Panc1 (cell line): ENCODE data around the gene CACNA1C. TPM values are rescaled to one million over a fixed set of nuclear protein-coding genes. Genes with fewer than 3 reads are reported as not detected.

Source experiments
- ATAC-seq: fragments of 200-7000 bp; cut with Tn5 transposase; 2 replicates; pipeline ENCODE4 v1.9.1; 2020; ENCODE audit warnings: mild to moderate bottlenecking, moderate library complexity
- BruUV-seq: library from RNA; stranded (reverse); fragments of 400-500 nt; replicated peaks from 2 replicates; lab custom pipeline; 2021; lab: Mats Ljungman, UMichigan
- CTCF ChIA-PET: fragments of 300-600 bp; sonication (Branson Sonifier 250); formaldehyde crosslinking; loops from one replicate; lab custom pipeline; 2022; ENCODE audit warnings: antibody characterized with exemption; lab: Charles Lee
- POLR2A ChIA-PET: fragments of 300-600 bp; sonication (Branson Sonifier 250); formaldehyde crosslinking; loops from one replicate; lab custom pipeline; 2022; ENCODE audit warnings: antibody characterized with exemption; lab: Charles Lee
- DNase-seq: peaks from one replicate; pipeline ENCODE4 v3.0.0-alpha.2; 2010; ENCODE audit warnings: low read depth, low spot score
- H3K27ac ChIP-seq: 2 replicates; pipeline ENCODE4 v1.5.1; 2011; ENCODE audit warnings: mild to moderate bottlenecking, low read length, inconsistent platforms
- H3K27me3 ChIP-seq: fragments of 200-500 bp; sonication (Bioruptor generic); 2 replicates; pipeline ENCODE4 v1.6.0; 2014; ENCODE audit warnings: low read length, inconsistent platforms; ENCODE audit not compliant: control insufficient read depth, insufficient read depth
- H3K36me3 ChIP-seq: fragments of 200-500 bp; sonication (Bioruptor generic); 2 replicates; pipeline ENCODE4 v1.5.1; 2014; ENCODE audit warnings: inconsistent platforms, mild to moderate bottlenecking, low read length, moderate library complexity; ENCODE audit not compliant: control insufficient read depth, insufficient read depth
- H3K4me1 ChIP-seq: 2 replicates; pipeline ENCODE4 v1.5.1; 2011; ENCODE audit warnings: inconsistent platforms, mild to moderate bottlenecking, low read length, moderate library complexity; ENCODE audit not compliant: control insufficient read depth, insufficient read depth
- H3K4me3 ChIP-seq, 2 experiments: 2 replicates each; pipeline ENCODE4 v1.5.1; 2011 to 2012; ENCODE audit warnings: low read depth in 2 of 2, low read length in 2 of 2, mild to moderate bottlenecking in 2 of 2, inconsistent platforms in 1 of 2, moderate library complexity in 1 of 2
- H3K9me3 ChIP-seq: fragments of 200-500 bp; sonication (Bioruptor generic); 2 replicates; pipeline ENCODE4 v1.5.1; 2014; ENCODE audit warnings: low read depth, mild to moderate bottlenecking, inconsistent platforms, low read length, moderate library complexity; ENCODE audit not compliant: control insufficient read depth, insufficient read depth
- POLR2AphosphoS5 ChIP-seq: IDR thresholded peaks from 2 replicates; pipeline ENCODE4 v1.6.1; 2012; ENCODE audit warnings: mild to moderate bottlenecking, low read depth, low read length, moderate library complexity
- SIN3A ChIP-seq: IDR thresholded peaks from 2 replicates; pipeline ENCODE4 v1.6.1; 2012; ENCODE audit warnings: low read depth, mild to moderate bottlenecking, low read length, moderate library complexity, borderline replicate concordance; ENCODE audit not compliant: insufficient read depth
- TCF7L2 ChIP-seq: IDR thresholded peaks from 2 replicates; pipeline ENCODE4 v1.6.1; 2011; ENCODE audit warnings: mild to moderate bottlenecking, low read depth, low read length, inconsistent platforms
- in situ Hi-C: cut with HindIII; loops from 2 replicates; pipeline ENCODE4 v1.10.0; 2016; ENCODE audit warnings: low sequenced_read_pairs, low pct_unique_long_range_greater_than_20kb
- intact Hi-C: fragments of 100-400 bp; cut with micrococcal nuclease; formaldehyde crosslinking; loops from one replicate; pipeline ENCODE4 v1.10.0; 2022; ENCODE audit not compliant: unreplicated experiment
- total RNA-seq: library from RNA; stranded (reverse); gene quantifications from one replicate; pipeline ENCODE4 v1.2.1, GENCODE V29; 2021; ENCODE audit not compliant: unreplicated experiment
- TF ChIP-seq, protein P1 (sequence below), 2 experiments: IDR thresholded peaks; 2 replicates each; pipeline ENCODE4 v1.6.1; 2011 to 2012; ENCODE audit warnings: low read depth in 2 of 2, control low read depth in 1 of 2, low read length in 1 of 2, mild to moderate bottlenecking in 1 of 2, moderate library complexity in 1 of 2; ENCODE audit not compliant: insufficient read depth in 1 of 2
- TF ChIP-seq, protein P2 (sequence below): fragments of 450-650 bp; IDR thresholded peaks from 2 replicates; pipeline ENCODE4 v1.5.1; 2017; ENCODE audit warnings: mild to moderate bottlenecking

Gene CACNA1C
- total RNA-seq, 1 experiment from 2014 or later = 0.03 TPM

DNA sequence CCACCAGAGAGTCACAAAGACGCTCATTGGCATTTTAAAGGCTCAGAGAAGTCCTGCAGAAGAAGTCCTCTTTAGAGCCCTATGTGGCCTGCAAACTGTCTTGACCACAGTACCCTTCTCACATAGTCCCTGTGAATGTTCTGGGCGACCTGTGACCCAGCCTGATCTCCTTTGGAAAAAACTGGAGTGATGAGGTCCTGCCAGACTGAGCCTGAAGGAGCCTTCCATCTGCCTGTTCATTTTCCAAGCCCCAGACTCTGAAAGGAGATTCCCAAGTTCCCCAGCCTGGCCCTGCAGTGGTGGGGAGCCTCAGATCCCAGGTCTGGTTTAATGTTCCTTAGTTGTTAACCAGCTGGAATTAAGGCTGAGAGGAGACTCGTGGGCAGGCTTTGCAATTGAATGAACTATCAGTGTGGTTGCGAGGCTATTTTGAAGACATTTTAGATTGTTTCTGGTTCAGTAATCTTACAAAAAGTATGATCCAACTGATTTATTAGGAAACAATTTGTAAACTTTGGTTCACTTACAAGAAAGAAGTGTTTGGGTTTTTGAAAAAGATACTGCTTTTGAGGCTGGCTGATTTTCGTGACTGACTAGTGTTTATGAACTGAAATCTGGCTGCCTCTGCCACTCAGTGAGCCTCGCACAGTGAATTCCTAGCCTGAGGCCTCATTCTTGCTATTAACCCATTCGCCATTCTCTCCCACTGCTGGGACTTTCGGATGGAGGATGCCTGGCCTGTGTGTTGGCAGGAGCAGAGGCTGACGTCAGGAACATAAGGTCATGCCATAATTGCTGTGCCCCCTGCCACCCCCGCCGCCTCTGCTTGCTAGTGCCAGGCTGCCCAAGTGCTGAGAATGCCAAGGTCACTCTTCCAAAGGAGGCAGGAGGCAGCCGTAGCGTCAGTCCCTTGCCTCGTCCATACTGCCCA lies 249.0 kb downstream of the CACNA1C start:
- ATAC-seq (no peak), DNase-seq (no peak)
- ChIA-PET CTCF (no interaction called here), POLR2A (no interaction called here)
- H3K36me3 ChIP-seq = no peaks in the 10 kb centered on the region
- BruUV-seq = no TSS peak
- no peaks in the 10 kb centered on the region for H3K27me3 ChIP-seq
- no peak overlapping the region for H3K4me3 ChIP-seq
- in situ Hi-C loops (no loop called here), intact Hi-C loops (no loop called here)
- no peaks in the 10 kb centered on the region for H3K4me1 ChIP-seq
- H3K27ac ChIP-seq = no peak overlapping the region
- TF ChIP-seq TCF7L2 (no peak), SIN3A (no peak), POLR2AphosphoS5 (no peak)
- TF ChIP-seq, protein P1, sequence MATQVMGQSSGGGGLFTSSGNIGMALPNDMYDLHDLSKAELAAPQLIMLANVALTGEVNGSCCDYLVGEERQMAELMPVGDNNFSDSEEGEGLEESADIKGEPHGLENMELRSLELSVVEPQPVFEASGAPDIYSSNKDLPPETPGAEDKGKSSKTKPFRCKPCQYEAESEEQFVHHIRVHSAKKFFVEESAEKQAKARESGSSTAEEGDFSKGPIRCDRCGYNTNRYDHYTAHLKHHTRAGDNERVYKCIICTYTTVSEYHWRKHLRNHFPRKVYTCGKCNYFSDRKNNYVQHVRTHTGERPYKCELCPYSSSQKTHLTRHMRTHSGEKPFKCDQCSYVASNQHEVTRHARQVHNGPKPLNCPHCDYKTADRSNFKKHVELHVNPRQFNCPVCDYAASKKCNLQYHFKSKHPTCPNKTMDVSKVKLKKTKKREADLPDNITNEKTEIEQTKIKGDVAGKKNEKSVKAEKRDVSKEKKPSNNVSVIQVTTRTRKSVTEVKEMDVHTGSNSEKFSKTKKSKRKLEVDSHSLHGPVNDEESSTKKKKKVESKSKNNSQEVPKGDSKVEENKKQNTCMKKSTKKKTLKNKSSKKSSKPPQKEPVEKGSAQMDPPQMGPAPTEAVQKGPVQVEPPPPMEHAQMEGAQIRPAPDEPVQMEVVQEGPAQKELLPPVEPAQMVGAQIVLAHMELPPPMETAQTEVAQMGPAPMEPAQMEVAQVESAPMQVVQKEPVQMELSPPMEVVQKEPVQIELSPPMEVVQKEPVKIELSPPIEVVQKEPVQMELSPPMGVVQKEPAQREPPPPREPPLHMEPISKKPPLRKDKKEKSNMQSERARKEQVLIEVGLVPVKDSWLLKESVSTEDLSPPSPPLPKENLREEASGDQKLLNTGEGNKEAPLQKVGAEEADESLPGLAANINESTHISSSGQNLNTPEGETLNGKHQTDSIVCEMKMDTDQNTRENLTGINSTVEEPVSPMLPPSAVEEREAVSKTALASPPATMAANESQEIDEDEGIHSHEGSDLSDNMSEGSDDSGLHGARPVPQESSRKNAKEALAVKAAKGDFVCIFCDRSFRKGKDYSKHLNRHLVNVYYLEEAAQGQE (IDR thresholded peaks at IDR 0.05; ENCODE audit: insufficient read depth in 1 of 2, low read depth in 2 of 2, low read length in 1 of 2) = no peak
- TF ChIP-seq, protein P2, sequence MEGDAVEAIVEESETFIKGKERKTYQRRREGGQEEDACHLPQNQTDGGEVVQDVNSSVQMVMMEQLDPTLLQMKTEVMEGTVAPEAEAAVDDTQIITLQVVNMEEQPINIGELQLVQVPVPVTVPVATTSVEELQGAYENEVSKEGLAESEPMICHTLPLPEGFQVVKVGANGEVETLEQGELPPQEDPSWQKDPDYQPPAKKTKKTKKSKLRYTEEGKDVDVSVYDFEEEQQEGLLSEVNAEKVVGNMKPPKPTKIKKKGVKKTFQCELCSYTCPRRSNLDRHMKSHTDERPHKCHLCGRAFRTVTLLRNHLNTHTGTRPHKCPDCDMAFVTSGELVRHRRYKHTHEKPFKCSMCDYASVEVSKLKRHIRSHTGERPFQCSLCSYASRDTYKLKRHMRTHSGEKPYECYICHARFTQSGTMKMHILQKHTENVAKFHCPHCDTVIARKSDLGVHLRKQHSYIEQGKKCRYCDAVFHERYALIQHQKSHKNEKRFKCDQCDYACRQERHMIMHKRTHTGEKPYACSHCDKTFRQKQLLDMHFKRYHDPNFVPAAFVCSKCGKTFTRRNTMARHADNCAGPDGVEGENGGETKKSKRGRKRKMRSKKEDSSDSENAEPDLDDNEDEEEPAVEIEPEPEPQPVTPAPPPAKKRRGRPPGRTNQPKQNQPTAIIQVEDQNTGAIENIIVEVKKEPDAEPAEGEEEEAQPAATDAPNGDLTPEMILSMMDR = no peak
- no peaks in the 10 kb centered on the region for H3K9me3 ChIP-seq

DNA sequence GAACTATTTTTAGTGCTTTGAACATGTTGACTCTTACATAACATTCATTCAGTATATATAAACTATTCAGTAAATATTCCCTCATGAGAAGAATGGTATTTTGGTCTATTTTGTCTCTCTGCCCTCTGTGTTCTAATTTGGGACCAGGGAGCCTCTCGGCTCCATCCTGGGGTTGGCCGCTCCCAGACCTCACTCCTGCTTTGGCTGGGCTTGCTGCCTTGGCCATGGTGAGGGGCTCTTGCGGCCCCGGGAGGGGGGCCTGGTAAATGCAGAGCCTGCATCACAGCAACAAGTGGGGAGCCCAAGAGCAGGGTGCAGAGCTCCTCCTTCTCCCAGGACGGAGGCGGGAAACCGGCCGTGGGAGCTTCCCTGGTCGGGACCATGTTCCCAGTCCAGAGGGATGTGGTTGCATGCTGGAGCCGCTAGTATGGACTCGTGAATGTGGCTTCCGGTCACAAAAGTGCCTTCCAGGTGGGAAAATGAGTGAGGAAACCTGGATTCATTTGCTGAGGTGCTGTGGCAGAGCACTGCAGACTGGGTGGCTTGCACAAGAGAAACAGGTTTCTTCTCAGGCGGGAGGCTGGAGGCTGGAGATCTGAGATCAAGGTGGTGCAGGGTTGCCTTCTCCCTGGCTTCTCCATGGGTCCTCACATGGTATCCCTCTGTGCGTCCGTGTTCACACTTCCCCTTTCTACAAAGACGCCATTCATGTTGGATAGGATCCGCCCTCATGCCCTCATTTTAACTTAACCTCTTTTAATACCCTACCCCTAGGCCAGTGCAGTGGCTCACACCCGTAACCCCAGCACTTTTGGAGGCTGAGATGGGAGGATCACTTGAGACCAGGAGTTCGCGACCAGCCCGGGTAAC lies 250.2 kb downstream of the CACNA1C start:
- Histone ChIP-seq H3K27me3 (no peaks in the 10 kb centered on the region), H3K4me1 (no peaks in the 10 kb centered on the region), H3K4me3 (no peak overlapping the region), H3K27ac (no peak overlapping the region), H3K9me3 (no peaks in the 10 kb centered on the region), H3K36me3 (no peaks in the 10 kb centered on the region)
- ATAC-seq (no peak), DNase-seq (no peak)
- POLR2A ChIA-PET = no interaction called here
- no TSS peak for BruUV-seq
- TF ChIP-seq, protein P1 (IDR thresholded peaks at IDR 0.05; ENCODE audit: insufficient read depth in 1 of 2, low read depth in 2 of 2, low read length in 1 of 2) = no peak
- TF ChIP-seq POLR2AphosphoS5 (no peak), SIN3A (no peak), TCF7L2 (no peak)
- TF ChIP-seq, protein P2 = no peak
- CTCF ChIA-PET = no interaction called here
- intact Hi-C loops = no loop called here
- in situ Hi-C loops = no loop called here
